ENCODE results near the gene EEF1AKMT1. TPM values are rescaled to one million over a fixed set of nuclear protein-coding genes. Genes with fewer than 3 reads are reported as not detected.

EEF1AKMT1 gene
- total RNA-seq, 1 experiment from 2014 or later = 9.8 TPM

DNA sequence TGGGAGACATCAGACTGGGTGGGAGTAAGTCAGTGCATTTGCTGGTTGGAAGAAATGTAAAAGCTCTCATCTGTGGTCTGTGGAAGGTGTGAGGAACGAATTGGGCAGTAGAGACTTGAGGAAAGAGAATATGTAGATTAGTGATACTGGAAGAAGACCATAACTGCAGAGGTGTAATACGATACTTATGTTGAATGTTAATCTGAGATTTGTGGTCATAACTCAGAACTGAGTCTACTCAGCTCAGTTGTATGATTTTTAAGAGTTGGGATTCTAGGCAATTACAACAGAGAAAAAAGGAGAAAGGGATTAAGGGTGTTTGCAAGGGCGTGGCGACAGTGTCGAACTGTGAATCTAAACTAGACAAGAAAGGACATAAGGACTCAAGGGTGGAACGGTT lies 73.5 kb downstream of the EEF1AKMT1 start:
- Histone ChIP-seq H3K4me1 (ENCODE audit: control insufficient read depth in 1 of 2, insufficient read depth in 2 of 2, low read length in 2 of 2) (peaks cover 3 to 19% of the 10 kb centered on the region in 2 experiments; a peak in 3 of 4 replicates), H3K79me2 (ENCODE audit: insufficient read depth, low read length) (no peaks in the 10 kb centered on the region), H3K9me2 (ENCODE audit: insufficient read depth) (no peaks in the 10 kb centered on the region), H3K27ac (ENCODE audit: low read depth, low read length) (no peak overlapping the region), H3K4me3 (replicated peaks in 1 of 2; ENCODE audit: low read depth in 1 of 2, low read length in 2 of 2) (no peak overlapping the region), H3K9me3 (ENCODE audit: control insufficient read depth in 1 of 2, insufficient read depth in 1 of 2, low read depth in 1 of 2, low read length in 2 of 2) (no peaks in the 10 kb centered on the region), H4K20me1 (ENCODE audit: insufficient read depth) (no peaks in the 10 kb centered on the region), H3K9ac (ENCODE audit: low read length) (no peak overlapping the region), H3K27me3 (ENCODE audit: insufficient read depth, low read length) (no peaks in the 10 kb centered on the region), H3K4me2 (ENCODE audit: low read length) (no peak overlapping the region), H3K36me3 (ENCODE audit: control insufficient read depth in 1 of 2, insufficient read depth in 2 of 2, low read length in 2 of 2) (no peaks in the 10 kb centered on the region), H2AFZ (ENCODE audit: low read depth, low read length, poor library complexity, severe bottlenecking) (no peak overlapping the region)
- DNase-seq (ENCODE audit: low read depth, low spot score) (no peak), ATAC-seq (no peak)
- intact Hi-C loops (cut with micrococcal nuclease) = loop anchor here (10.0 kb wide), 1 partner anchor 505 kb away; the partner anchor contains the start of gene GJB2
- ChIA-PET CTCF (no interaction called here), POLR2A (no interaction called here), RAD21 (ENCODE audit: low non-redundant PET in 1 of 2, low total read pairs in 2 of 2, uncharacterized antibody in 2 of 2, unreplicated experiment in 2 of 2) (no interaction called here)
- no TSS peak for BruUV-seq (replicated peaks)
- TF ChIP-seq EZH2 (IDR thresholded peaks at IDR 0.05) = no peak
- TF ChIP-seq TCF7L2 (IDR thresholded peaks at IDR 0.05; ENCODE audit: borderline replicate concordance, extremely low read depth, insufficient read depth, insufficient read length) = no peak
- TF ChIP-seq SRF (IDR thresholded peaks at IDR 0.05; ENCODE audit: low read depth) = no peak
- TF ChIP-seq JUND (IDR thresholded peaks at IDR 0.05) = no peak
- TF ChIP-seq, protein P1, sequence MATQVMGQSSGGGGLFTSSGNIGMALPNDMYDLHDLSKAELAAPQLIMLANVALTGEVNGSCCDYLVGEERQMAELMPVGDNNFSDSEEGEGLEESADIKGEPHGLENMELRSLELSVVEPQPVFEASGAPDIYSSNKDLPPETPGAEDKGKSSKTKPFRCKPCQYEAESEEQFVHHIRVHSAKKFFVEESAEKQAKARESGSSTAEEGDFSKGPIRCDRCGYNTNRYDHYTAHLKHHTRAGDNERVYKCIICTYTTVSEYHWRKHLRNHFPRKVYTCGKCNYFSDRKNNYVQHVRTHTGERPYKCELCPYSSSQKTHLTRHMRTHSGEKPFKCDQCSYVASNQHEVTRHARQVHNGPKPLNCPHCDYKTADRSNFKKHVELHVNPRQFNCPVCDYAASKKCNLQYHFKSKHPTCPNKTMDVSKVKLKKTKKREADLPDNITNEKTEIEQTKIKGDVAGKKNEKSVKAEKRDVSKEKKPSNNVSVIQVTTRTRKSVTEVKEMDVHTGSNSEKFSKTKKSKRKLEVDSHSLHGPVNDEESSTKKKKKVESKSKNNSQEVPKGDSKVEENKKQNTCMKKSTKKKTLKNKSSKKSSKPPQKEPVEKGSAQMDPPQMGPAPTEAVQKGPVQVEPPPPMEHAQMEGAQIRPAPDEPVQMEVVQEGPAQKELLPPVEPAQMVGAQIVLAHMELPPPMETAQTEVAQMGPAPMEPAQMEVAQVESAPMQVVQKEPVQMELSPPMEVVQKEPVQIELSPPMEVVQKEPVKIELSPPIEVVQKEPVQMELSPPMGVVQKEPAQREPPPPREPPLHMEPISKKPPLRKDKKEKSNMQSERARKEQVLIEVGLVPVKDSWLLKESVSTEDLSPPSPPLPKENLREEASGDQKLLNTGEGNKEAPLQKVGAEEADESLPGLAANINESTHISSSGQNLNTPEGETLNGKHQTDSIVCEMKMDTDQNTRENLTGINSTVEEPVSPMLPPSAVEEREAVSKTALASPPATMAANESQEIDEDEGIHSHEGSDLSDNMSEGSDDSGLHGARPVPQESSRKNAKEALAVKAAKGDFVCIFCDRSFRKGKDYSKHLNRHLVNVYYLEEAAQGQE (IDR thresholded peaks at IDR 0.05; ENCODE audit: low read depth) = no peak
- TF ChIP-seq YY1 (IDR thresholded peaks at IDR 0.05; ENCODE audit: extremely low read depth, insufficient replicate concordance, low read depth, low read length) = no peak
- TF ChIP-seq, protein P2, sequence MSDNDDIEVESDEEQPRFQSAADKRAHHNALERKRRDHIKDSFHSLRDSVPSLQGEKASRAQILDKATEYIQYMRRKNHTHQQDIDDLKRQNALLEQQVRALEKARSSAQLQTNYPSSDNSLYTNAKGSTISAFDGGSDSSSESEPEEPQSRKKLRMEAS (IDR thresholded peaks at IDR 0.05) = no peak
- TF ChIP-seq CEBPB (IDR thresholded peaks at IDR 0.05; ENCODE audit: low read depth) = no peak
- no peak for TF ChIP-seq ZFX (IDR thresholded peaks at IDR 0.05)
- TF ChIP-seq ZNF274 (IDR thresholded peaks at IDR 0.05; ENCODE audit: low read depth, low read length) = no peak
- TF ChIP-seq EGR1 (IDR thresholded peaks at IDR 0.05; ENCODE audit: low read depth) = no peak
